ENCODE data around the gene SLC30A3. TPM values are rescaled to one million over a fixed set of nuclear protein-coding genes. Genes with fewer than 3 reads are reported as not detected.

SLC30A3 gene
- total and polyA plus RNA-seq, 2 of the 4 experiments (the other 2 are of a cell fraction): 0.15 TPM; not detected in 1

GRCh38 chr2:27271631-27272340 is 8.9 kb upstream of the SLC30A3 start:
- Histone ChIP-seq H2AK9ac (replicated peaks; ENCODE audit: low read depth, low read length, poor library complexity) (no peak overlapping the region), H4K8ac (ENCODE audit: low read depth in 2 of 2, low read length in 2 of 2) (no peak overlapping the region), H3K18ac (ENCODE audit: low read depth, low read length) (no peak overlapping the region), H3K79me1 (ENCODE audit: low read depth in 1 of 2, low read length in 2 of 2) (no peaks in the 10 kb centered on the region), H3K36me3 (ENCODE audit: control insufficient read depth, insufficient read depth, low read length) (no peaks in the 10 kb centered on the region), H3K27ac (ENCODE audit: insufficient read depth, low read length) (no peak overlapping the region), H3K9me1 (ENCODE audit: insufficient read depth, low read length) (no peaks in the 10 kb centered on the region), H3K14ac (replicated peaks; ENCODE audit: low read depth, low read length) (no peak overlapping the region), H2BK5ac (ENCODE audit: low read depth, low read length, poor library complexity, severe bottlenecking) (no peak overlapping the region), H2AK5ac (ENCODE audit: low read depth, low read length) (no peak overlapping the region), H3K56ac (ENCODE audit: extremely low read depth, insufficient read depth, low read length) (no peak overlapping the region), H2BK20ac (ENCODE audit: low read depth, low read length) (no peak overlapping the region), H3K9ac (ENCODE audit: low read depth, low read length) (no peak overlapping the region), H3K9me3 (ENCODE audit: control insufficient read depth, insufficient read depth, low read length) (no peaks in the 10 kb centered on the region), H4K91ac (ENCODE audit: insufficient read depth, low read depth, low read length) (no peak overlapping the region), H2BK15ac (ENCODE audit: low read depth, low read length) (no peak overlapping the region), H2BK120ac (ENCODE audit: low read depth, low read length) (no peak overlapping the region), H3K4me1 (ENCODE audit: control insufficient read depth, insufficient read depth, low read length) (no peaks in the 10 kb centered on the region), H4K20me1 (ENCODE audit: insufficient read depth, low read length) (no peaks in the 10 kb centered on the region), H3K4ac (ENCODE audit: low read depth, low read length) (no peak overlapping the region), H3K4me3 (ENCODE audit: insufficient read depth, low read depth, low read length) (no peak overlapping the region), H3K4me2 (ENCODE audit: low read depth, low read length) (no peak overlapping the region), H3K27me3 (ENCODE audit: control insufficient read depth, insufficient read depth, low read length) (peaks cover 48% of the 10 kb centered on the region), H2AFZ (replicated peaks; ENCODE audit: low read length, poor library complexity) (no peak overlapping the region), H3K23ac (ENCODE audit: low read depth, low read length) (no peak overlapping the region), H4K5ac (ENCODE audit: low read depth, low read length) (no peak overlapping the region)
- DNase-seq (no peak), ATAC-seq (ENCODE audit: low read depth) (no peak)
- POLR2A ChIA-PET (ENCODE audit: unreplicated experiment): interaction anchor here (0.6 kb wide), 1 partner anchor 206 kb away, joined by 3 read pairs; no protein-coding TSS in a partner anchor
- no TSS peak for BruUV-seq (replicated peaks)
- no CpG with 5 or more reads among the region's 11 CpGs for WGBS, 2 experiments (ENCODE audit: extremely low coverage in 2 of 2, insufficient read length in 1 of 2)
- intact Hi-C loops (cut with micrococcal nuclease) (no loop called here), dilution Hi-C loops (cut with HindIII; ENCODE audit: low sequenced_read_pairs, unreplicated experiment) (no loop called here), in situ Hi-C loops (cut with MboI; ENCODE audit: low sequenced_read_pairs) (no loop called here)
- CTCF ChIA-PET: interaction anchor here (2.0 kb wide), 1 partner anchor 9 kb away, joined by 8 read pairs; no protein-coding TSS in a partner anchor
- no peak for TF ChIP-seq USF2 (IDR thresholded peaks at IDR 0.05; ENCODE audit: low read depth, low read length)
- no peak for TF ChIP-seq RCOR1 (IDR thresholded peaks at IDR 0.05; ENCODE audit: insufficient replicate concordance, low read length)
- no peak for TF ChIP-seq RAD21 (IDR thresholded peaks at IDR 0.05; ENCODE audit: low read length)
- no peak for TF ChIP-seq BHLHE40 (IDR thresholded peaks at IDR 0.05; ENCODE audit: low read depth, low read length)
- TF ChIP-seq SMC3 (IDR thresholded peaks at IDR 0.05; ENCODE audit: low read depth, low read length): no peak
- TF ChIP-seq RFX5 (IDR thresholded peaks at IDR 0.05; ENCODE audit: low read depth, low read length): no peak
- no peak for TF ChIP-seq CHD1 (IDR thresholded peaks at IDR 0.05; ENCODE audit: low read depth, low read length)

All from IMR-90 (cell line).